G401.6 (cell line): ENCODE data around the gene PRKCB.
"Not testable (repeated sequence)": the region's sequence is repeated elsewhere in the genome, so short reads cannot be mapped to it uniquely, and the experiment has no call there.

ENCODE experiments used
- FAIRE-seq: peaks from 2 replicates; lab custom pipeline; 2012; peaks lifted over from hg19 to GRCh38; lab: Jason Lieb, UNC

The PRKCB gene

GRCh38 chr16:24188021-24188542 is 352.3 kb downstream of the PRKCB start:
- no peak for FAIRE-seq

- no peak for FAIRE-seq
Measured at GRCh38 chr16:24188751-24189318, 353.1 kb downstream of the PRKCB start.

- no peak for FAIRE-seq
Measured at GRCh38 chr16:24189941-24190340, 354.2 kb downstream of the PRKCB start.

- no peak for FAIRE-seq
Measured at GRCh38 chr16:24191876-24192402, 356.2 kb downstream of the PRKCB start.

- no peak for FAIRE-seq
Measured at GRCh38 chr16:24195221-24195620, 359.4 kb downstream of the PRKCB start.

GRCh38 chr16:24198807-24199533 is 363.2 kb downstream of the PRKCB start:
- no peak for FAIRE-seq

GRCh38 chr16:24203675-24204074 is 367.9 kb downstream of the PRKCB start:
- no peak for FAIRE-seq

GRCh38 chr16:24204150-24204665 is 368.4 kb downstream of the PRKCB start:
- FAIRE-seq, result no peak

- FAIRE-seq, result no peak
Measured at GRCh38 chr16:24206926-24207325, 371.1 kb downstream of the PRKCB start.

- FAIRE-seq, result no peak
Measured at GRCh38 chr16:24208710-24209109, 372.9 kb downstream of the PRKCB start.

- FAIRE-seq, result no peak
Measured at GRCh38 chr16:24214992-24215391, 379.2 kb downstream of the PRKCB start.

- FAIRE-seq, result no peak
Measured at GRCh38 chr16:24216961-24217360, 381.2 kb downstream of the PRKCB start.

GRCh38 chr16:24217461-24217860 is 381.7 kb downstream of the PRKCB start:
- FAIRE-seq, result no peak

GRCh38 chr16:24218299-24218698 is 382.5 kb downstream of the PRKCB start:
- no peak for FAIRE-seq

- FAIRE-seq, result no peak
Measured at GRCh38 chr16:24221219-24221618, 385.4 kb downstream of the PRKCB start.

GRCh38 chr16:24228514-24228913 is 392.7 kb downstream of the PRKCB start:
- FAIRE-seq, result no peak

GRCh38 chr16:24232936-24233335 is 397.2 kb downstream of the PRKCB start:
- no peak for FAIRE-seq

- no peak for FAIRE-seq
Measured at GRCh38 chr16:24234737-24235136, 399.0 kb downstream of the PRKCB start.

- FAIRE-seq, result no peak
Measured at GRCh38 chr16:24235806-24236205, 400.0 kb downstream of the PRKCB start.

GRCh38 chr16:24238846-24239245 is 403.1 kb downstream of the PRKCB start:
- not testable (repeated sequence) for FAIRE-seq

- no peak for FAIRE-seq
Measured at GRCh38 chr16:24246911-24247607, 411.3 kb downstream of the PRKCB start.

- peak; percentile 25 for FAIRE-seq
Measured at GRCh38 chr16:24253192-24253591, 417.4 kb downstream of the PRKCB start.
